H1 (cell line): ENCODE measurements around the gene ZFP90. TPM values are rescaled to one million over a fixed set of nuclear protein-coding genes. Genes with fewer than 3 reads are reported as not detected.

Experiments
- ATF3 ChIP-seq: IDR thresholded peaks from 2 replicates; pipeline ENCODE4 v1.6.1; 2011; ENCODE audit warnings: low read depth, mild to moderate bottlenecking, low read length; ENCODE audit not compliant: insufficient read depth
- BCL11A ChIP-seq, 2 experiments: IDR thresholded peaks; one replicate each; pipeline ENCODE4 v1.6.1; 2011; ENCODE audit warnings: low read depth in 2 of 2, low read length in 2 of 2, mild to moderate bottlenecking in 2 of 2
- KDM1A ChIP-seq: fragments of 200-600, 300-600 bp; sonication (generic); IDR thresholded peaks from 2 replicates; pipeline ENCODE4 v1.7.1; 2016; ENCODE audit warnings: mild to moderate bottlenecking, low read length, borderline replicate concordance
- NRF1 ChIP-seq: IDR thresholded peaks from 2 replicates; pipeline ENCODE4 v1.6.1; 2011; ENCODE audit warnings: mild to moderate bottlenecking, low read depth, low read length, improper control_type of control experiment
- SAP30 ChIP-seq: fragments of 300-600 bp; sonication (generic); IDR thresholded peaks from 2 replicates; pipeline ENCODE4 v1.7.1; 2012; ENCODE audit warnings: low read length, moderate library complexity, mild to moderate bottlenecking, inconsistent platforms; ENCODE audit not compliant: insufficient read depth, insufficient replicate concordance
- SP2 ChIP-seq: IDR thresholded peaks from 2 replicates; pipeline ENCODE4 v1.6.1; 2012; ENCODE audit warnings: mild to moderate bottlenecking, low read length, inconsistent platforms
- TEAD4 ChIP-seq: IDR thresholded peaks from 2 replicates; pipeline ENCODE4 v1.6.1; 2012; ENCODE audit warnings: low read depth, low read length, inconsistent platforms, mixed read lengths
- polyA plus RNA-seq, 7 experiments: library from polyadenylated mRNA; depleted of rRNA in 3 of 7; stranded (reverse) in 5 of 7; unstranded in 2 of 7; fragments of >200 nt in 5 of 7; fragments of 200-250 nt in 2 of 7; gene quantifications; 1 replicate in 5 of 7; 2 replicates in 1 of 7; 4 replicates in 1 of 7; pipeline versions ENCODE4 v1.2.1 to v1.2.3, GENCODE V29; 2011 to 2013; ENCODE audit warnings: missing spikeins in 2 of 7, mixed read lengths in 2 of 7
- total RNA-seq: library from RNA; stranded (reverse); fragmentation: NEBNext Ultra II Directional; extraction: Animal tissue kit (Norgen Biotek cat#: 25700); gene quantifications from 2 replicates; pipeline ENCODE4 v1.2.1, GENCODE V29; 2021

Gene ZFP90
- total and polyA plus RNA-seq, 2 of the 8 experiments (the other 6 are each of a cell fraction or from before 2014, with no cell fraction given): 10.3 to 19.1 TPM

GRCh38 chr16:68612996-68613395 is 73.9 kb downstream of the ZFP90 start (continued):
- TF ChIP-seq TEAD4: no peak
- no peak for TF ChIP-seq KDM1A
- TF ChIP-seq BCL11A (IDR thresholded peaks at IDR 0.05; ENCODE audit: low read depth in 2 of 2, low read length in 2 of 2): no peak
- no peak for TF ChIP-seq SAP30
- TF ChIP-seq SP2: no peak
- TF ChIP-seq ATF3: no peak
- TF ChIP-seq NRF1: no peak
